Fibroblast of lung (primary cell): ENCODE data around the gene GJD3. TPM values are rescaled to one million over a fixed set of nuclear protein-coding genes. Genes with fewer than 3 reads are reported as not detected.
A peak's percentile ranks its signal among the peaks of the same experiment; 100 is the strongest.

Experiments used
- DNase-seq, 2 donors: peaks; one replicate each; pipeline versions ENCODE4 v3.0.0 to v3.0.0-alpha.2; 2010; ENCODE audit warnings: low read depth in 2 of 2
- H2AFZ ChIP-seq: 2 replicates; pipeline ENCODE4 v1.5.1; 2012; ENCODE audit warnings: low read length, control low read depth, inconsistent platforms
- H3K27ac ChIP-seq: 2 replicates; pipeline ENCODE4 v1.5.1; 2011; ENCODE audit warnings: low read length, control low read depth; ENCODE audit not compliant: insufficient read depth
- H3K27me3 ChIP-seq: 2 replicates; pipeline ENCODE4 v1.5.1; 2011; ENCODE audit warnings: mild to moderate bottlenecking, low read length; ENCODE audit not compliant: control insufficient read depth, insufficient read depth
- H3K36me3 ChIP-seq: 2 replicates; pipeline ENCODE4 v1.5.1; 2011; ENCODE audit warnings: low read length; ENCODE audit not compliant: control insufficient read depth, insufficient read depth
- H3K4me1 ChIP-seq: 2 replicates; pipeline ENCODE4 v1.5.1; 2011; ENCODE audit warnings: low read length; ENCODE audit not compliant: control insufficient read depth, insufficient read depth; ENCODE audit errors: extremely low read depth
- H3K4me2 ChIP-seq: 2 replicates; pipeline ENCODE4 v1.5.1; 2011; ENCODE audit warnings: low read length, control low read depth; ENCODE audit not compliant: insufficient read depth; ENCODE audit errors: extremely low read depth
- H3K4me3 ChIP-seq, 4 experiments: fragments of 200-600 bp in 1 of 4; sonication (generic) in 1 of 4; replicated peaks in 1 of 4; 2 replicates each; pipeline ENCODE4 v1.5.1; 2011 to 2016; ENCODE audit warnings: low read length in 4 of 4, low read depth in 3 of 4, mild to moderate bottlenecking in 3 of 4, control low read depth in 2 of 4, inconsistent platforms in 1 of 4, mixed read lengths in 1 of 4; ENCODE audit not compliant: insufficient read depth in 1 of 4; ENCODE audit errors: control extremely low read depth in 1 of 4
- H3K79me2 ChIP-seq: 2 replicates; pipeline ENCODE4 v1.5.1; 2012; ENCODE audit warnings: mild to moderate bottlenecking, low read length, inconsistent platforms; ENCODE audit not compliant: control insufficient read depth, insufficient read depth
- H3K9ac ChIP-seq: 2 replicates; pipeline ENCODE4 v1.5.1; 2011; ENCODE audit warnings: mild to moderate bottlenecking, low read length, control low read depth; ENCODE audit not compliant: insufficient read depth
- H3K9me3 ChIP-seq: 2 replicates; pipeline ENCODE4 v1.5.1; 2012; ENCODE audit warnings: low read depth, low read length; ENCODE audit not compliant: control insufficient read depth, insufficient read depth
- H4K20me1 ChIP-seq: 2 replicates; pipeline ENCODE4 v1.5.1; 2011; ENCODE audit warnings: low read length; ENCODE audit not compliant: control insufficient read depth, insufficient read depth; ENCODE audit errors: extremely low read depth
- CTCF ChIP-seq, 2 donors: IDR thresholded peaks in 1 of 2; conservative IDR thresholded peaks in 1 of 2; 1 replicate in 1 of 2; 2 replicates in 1 of 2; pipeline ENCODE4 v1.5.1; 2011 to 2012; ENCODE audit warnings: low read length in 2 of 2, control low read depth in 1 of 2, inconsistent platforms in 1 of 2, low read depth in 1 of 2, mild to moderate bottlenecking in 1 of 2
- EZH2 ChIP-seq: IDR thresholded peaks from 2 replicates; pipeline ENCODE4 v1.5.1; 2012; ENCODE audit warnings: low read length, control low read depth, mild to moderate bottlenecking; ENCODE audit errors: missing control alignments
- polyA plus RNA-seq, 2 donors: library from polyadenylated mRNA; depleted of rRNA in 1 of 2; stranded (reverse) in 1 of 2; unstranded in 1 of 2; fragments of >200 nt; gene quantifications; 2 replicates each; pipeline ENCODE4 v1.2.1, GENCODE V29; 2011 to 2012; ENCODE audit warnings: missing spikeins in 1 of 2
- total RNA-seq: library from RNA; depleted of rRNA; stranded (reverse); fragments of >200 nt; gene quantifications from 2 replicates; pipeline ENCODE4 v1.2.1, GENCODE V29; 2014

Gene GJD3
- total and polyA plus RNA-seq, 2 donors (not counting 1 experiment from before 2014, with no cell fraction given) = 0.99 to 4.3 TPM

GRCh38 chr17:40326014-40326831, 38.3 kb downstream of the GJD3 start:
- Histone ChIP-seq H3K36me3 (peaks cover under 1% of the 10 kb centered on the region), H3K4me2 (peak overlapping the region; percentile 27), H3K27me3 (no peaks in the 10 kb centered on the region), H3K79me2 (peaks cover 71% of the 10 kb centered on the region), H3K4me1 (peaks cover 67% of the 10 kb centered on the region), H2AFZ (no peak overlapping the region), H3K4me3 (no peak overlapping the region), H3K27ac (no peak overlapping the region), H4K20me1 (no peaks in the 10 kb centered on the region), H3K9ac (no peak overlapping the region), H3K9me3 (no peaks in the 10 kb centered on the region)
- DNase-seq = no peak
- TF ChIP-seq CTCF (conservative IDR thresholded peaks at IDR 0.05 in 1 of 2, IDR thresholded peaks at IDR 0.05 in 1 of 2; ENCODE audit: low read depth in 1 of 2, low read length in 2 of 2) (no peak), EZH2 (no peak)

- Histone ChIP-seq H3K27ac (no peak overlapping the region), H3K4me2 (no peak overlapping the region), H3K9ac (no peak overlapping the region), H4K20me1 (no peaks in the 10 kb centered on the region), H3K79me2 (peaks cover 72% of the 10 kb centered on the region), H3K4me1 (peaks cover 66% of the 10 kb centered on the region), H2AFZ (no peak overlapping the region), H3K27me3 (no peaks in the 10 kb centered on the region), H3K36me3 (no peaks in the 10 kb centered on the region), H3K9me3 (no peaks in the 10 kb centered on the region), H3K4me3 (no peak overlapping the region)
- no peak for DNase-seq
- no peak for TF ChIP-seq EZH2
- no peak for TF ChIP-seq CTCF (conservative IDR thresholded peaks at IDR 0.05 in 1 of 2, IDR thresholded peaks at IDR 0.05 in 1 of 2; ENCODE audit: low read depth in 1 of 2, low read length in 2 of 2)
Measured at GRCh38 chr17:40325156-40326013, 39.2 kb downstream of the GJD3 start.
